ENCODE data around the gene TPCN2.

Gene TPCN2

GRCh38 chr11:69152733-69153421, 104.1 kb downstream of the TPCN2 start:
- DNase-seq (ENCODE audit: low read depth), result no peak

DNA sequence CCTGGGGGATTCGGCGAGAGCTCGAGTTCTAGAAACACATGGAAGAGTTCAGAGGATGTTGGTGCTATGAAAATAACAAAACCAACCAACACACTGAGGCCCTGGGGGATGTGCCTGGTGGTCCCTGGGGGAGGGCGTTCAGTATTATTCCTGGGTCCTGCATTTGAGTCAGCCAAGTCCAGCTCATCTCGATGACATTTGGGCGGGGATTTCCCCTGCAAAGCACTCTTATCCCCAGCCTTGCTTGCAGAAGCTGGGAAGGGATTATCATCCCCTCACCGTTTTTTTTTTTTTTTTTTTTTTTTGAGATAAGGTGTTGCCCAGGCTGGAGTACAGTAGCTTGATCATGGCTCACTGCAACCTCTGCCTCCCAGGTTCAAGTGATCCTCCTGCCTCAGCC, 104.9 kb downstream of the TPCN2 start:
- DNase-seq (ENCODE audit: low read depth), result no peak

- DNase-seq (ENCODE audit: low read depth), result no peak
These were observed 105.6 kb downstream of the TPCN2 start for GRCh38 chr11:69154211-69154913.

DNA sequence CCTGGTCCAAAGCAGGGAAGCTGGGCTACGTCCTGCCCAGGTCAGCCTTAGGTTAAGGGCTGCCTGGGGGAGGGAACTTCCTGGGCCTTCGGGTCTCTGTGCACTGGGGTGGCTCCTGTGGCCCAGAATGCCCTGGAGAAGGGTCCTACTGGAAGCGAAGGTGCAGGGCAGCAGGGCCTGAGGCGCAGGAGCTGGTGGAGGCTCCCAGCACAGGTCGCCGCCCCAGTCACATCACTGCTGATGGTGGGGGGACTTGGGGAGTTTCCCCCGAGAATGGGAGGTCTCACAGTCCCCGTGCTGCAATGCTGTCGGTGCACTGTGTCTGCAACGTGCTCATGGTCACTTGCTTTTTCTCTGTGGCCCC, 106.2 kb downstream of the TPCN2 start:
- DNase-seq (ENCODE audit: low read depth), result no peak

- no peak for DNase-seq (ENCODE audit: low read depth)
These were observed 106.8 kb downstream of the TPCN2 start, which contains the start of gene SMIM38 for GRCh38 chr11:69155302-69156234. Gene SMIM38, plus strand, starts transcription at chr11:69155935. Its CDS starts 1,912 bp downstream, at chr11:69157847.

DNA sequence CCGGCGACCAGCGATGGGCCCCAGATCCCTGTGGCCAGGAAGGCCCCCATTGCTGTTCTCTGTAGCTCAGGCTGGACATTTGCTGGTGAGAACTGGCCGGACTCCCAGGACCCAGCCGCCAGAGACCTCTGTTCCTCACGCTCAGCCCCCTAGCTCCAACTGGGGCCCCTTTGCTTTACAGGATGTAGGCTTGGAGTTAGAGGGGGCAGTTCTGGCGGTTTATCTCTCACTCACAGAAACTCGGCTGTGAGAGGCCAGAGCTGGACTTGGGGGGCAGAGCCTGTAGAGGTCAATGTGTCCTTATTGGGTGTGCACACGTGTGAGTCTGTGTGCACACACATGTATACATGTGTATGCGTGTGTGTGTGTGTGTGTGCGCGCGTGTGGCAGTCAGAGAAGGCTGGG, 107.5 kb downstream of the TPCN2 start:
- no peak for DNase-seq (ENCODE audit: low read depth)

DNA sequence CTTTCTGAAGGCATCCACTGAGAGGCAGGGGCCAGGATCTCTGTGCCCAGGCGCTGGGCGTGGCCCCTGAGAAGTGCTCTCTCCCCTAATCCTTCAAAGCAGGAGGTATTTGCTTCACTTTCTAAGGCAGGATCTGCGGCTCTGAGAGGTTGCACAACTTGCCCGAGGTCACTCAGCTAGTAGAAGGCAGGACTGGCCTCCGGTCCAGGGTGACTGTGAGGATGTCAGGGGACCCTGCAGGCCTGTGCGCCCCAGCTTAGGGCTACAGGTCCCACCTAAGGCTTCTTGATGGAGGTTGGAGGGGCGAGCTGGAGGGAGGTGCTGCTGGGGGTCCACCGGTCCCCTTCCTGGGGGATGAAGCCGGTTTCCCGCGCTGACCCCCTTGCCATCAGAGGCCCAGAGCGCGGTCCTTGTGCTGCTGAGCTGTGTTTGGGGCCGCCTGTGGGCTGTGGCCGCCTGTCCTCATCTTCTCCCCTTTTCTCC, 108.0 kb downstream of the TPCN2 start:
- no peak for DNase-seq (ENCODE audit: low read depth)

DNA sequence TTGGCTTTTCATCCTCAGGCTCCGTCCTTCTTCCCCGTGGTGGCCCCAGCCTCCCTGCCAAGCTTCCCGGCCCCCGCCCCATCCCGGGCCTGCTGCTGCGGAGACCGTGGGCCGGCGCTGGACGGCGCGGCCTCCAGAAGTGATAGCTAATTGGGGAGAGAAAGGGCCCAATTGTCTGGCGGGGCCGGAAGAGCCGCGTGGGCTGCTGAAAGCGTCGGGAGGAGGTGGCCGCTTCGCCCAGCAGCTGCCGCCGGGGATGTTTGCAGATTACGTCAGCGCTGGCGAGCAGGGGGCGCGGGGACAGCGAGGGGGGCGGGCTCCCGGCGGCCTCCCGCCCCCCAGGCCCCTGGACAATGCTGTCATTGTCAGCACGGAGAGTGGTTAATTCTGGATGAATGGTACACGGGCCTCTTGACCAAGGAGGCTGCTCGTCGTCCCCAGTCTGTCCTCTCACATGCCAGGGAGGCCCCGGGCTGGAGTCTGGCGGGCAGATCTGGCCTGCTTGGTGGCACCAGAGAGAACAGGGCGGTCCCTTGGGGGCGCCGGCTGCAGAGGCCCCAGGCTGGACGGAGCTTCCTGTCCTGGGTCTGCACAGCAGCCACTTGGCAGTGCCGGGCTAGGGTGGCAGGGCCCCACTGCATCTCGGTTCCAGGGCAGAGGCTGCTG, 108.6 kb downstream of the TPCN2 start:
- DNase-seq (ENCODE audit: low read depth), result no peak

DNA sequence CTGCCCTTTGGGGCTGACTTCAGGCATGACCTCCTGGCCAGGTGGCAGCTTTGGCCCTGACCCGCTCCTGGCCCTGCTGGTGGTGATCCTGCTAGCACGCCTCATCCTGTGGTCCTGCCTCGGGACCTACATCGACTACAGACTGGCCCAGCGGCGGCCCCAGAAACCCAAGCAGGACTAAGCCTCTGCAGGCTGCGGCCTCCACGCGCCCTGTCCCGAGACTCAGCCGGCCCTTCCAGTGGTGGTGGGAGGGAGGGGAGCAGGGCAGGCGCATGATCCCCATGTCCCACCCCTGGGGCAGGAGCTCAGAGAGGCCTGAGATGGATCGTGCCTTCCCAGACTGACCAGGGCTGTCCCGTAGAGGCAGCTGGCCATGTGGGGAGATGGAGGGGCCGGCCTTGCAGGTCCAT, 109.1 kb downstream of the TPCN2 start:
- DNase-seq (ENCODE audit: low read depth), result no peak

DNA sequence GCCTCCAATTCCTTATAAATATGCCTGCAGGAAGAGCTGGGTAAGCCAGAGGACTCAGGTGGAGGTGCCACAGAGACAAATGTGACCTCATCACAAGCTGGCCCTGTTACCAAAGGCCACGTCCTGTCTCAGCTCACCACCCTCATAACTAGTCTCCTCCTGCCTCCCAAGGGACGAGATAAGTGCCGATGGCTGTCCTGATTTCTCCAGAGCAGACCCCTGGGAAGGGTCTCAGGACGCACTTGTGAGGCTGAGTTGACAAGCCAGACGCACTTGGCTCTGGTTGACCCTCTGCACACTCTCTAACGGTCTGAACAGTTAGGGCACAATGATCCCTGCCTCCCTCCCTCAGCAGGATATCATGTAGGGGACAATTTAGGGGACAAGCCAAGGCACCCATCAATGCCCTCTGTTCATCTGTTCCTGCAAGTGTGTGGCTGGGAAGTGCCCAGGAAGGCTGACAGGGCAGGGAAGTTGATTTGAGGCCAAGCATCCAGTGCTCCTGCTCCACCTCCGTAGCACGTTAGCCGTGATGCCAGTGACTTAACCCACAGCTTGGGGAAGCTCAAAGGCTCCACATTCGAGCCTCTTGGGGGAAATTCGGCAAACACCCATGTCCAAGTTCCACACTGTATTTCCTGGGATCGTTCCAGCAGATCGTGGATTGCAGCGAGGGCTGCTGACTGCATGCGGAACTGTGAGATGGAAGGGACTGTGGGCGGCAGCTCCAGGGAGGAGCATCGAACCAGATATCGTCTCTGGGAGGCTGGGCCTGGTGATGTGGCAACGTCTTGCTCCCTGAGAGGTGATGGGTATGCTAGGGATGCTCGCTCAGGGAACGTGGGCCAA, 109.8 kb downstream of the TPCN2 start:
- no peak for DNase-seq (ENCODE audit: low read depth)

DNA sequence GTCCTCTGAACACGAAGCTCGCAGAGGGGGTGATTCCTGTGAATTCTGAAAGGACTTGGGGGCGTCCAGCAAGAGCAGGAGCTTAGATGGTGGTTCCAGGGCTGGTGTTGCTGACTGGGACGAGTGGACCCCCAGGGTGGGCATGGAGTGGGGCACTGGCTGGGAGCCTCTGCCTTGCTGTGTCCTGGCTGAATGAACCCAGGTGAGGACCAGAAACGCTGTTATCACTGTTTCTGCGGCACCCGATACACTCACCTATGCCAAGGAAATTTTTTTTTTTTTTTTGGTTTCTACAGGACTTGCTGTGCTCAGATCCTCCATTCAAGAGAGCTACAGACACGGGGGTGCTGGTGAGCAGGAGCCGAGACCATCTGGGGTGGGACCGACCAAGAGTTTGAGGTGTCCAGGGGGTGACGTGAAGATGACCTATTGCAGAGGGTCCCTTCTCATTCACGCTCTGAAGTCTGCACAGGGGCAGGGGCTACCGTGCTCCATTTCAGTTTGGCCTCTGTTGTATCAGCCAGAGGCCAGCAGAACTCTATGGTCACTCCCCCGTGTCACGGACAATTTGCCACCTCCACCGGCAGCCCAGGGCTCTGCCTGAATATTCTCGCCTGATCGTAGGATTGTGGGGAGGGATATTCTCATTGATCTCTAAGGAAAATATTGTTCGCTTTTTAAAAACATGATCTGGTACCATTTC, 110.6 kb downstream of the TPCN2 start:
- no peak for DNase-seq (ENCODE audit: low read depth)

GRCh38 chr11:69160296-69161116, 111.8 kb downstream of the TPCN2 start:
- no peak for DNase-seq (ENCODE audit: low read depth)

- no peak for DNase-seq (ENCODE audit: low read depth)
These were observed 112.3 kb downstream of the TPCN2 start for GRCh38 chr11:69161117-69161407.

- no peak for DNase-seq (ENCODE audit: low read depth)
These were observed 113.8 kb downstream of the TPCN2 start for GRCh38 chr11:69162505-69162904.

GRCh38 chr11:69163842-69164241, 115.1 kb downstream of the TPCN2 start:
- DNase-seq (ENCODE audit: low read depth), result no peak

- DNase-seq (ENCODE audit: low read depth), result no peak
These were observed 116.1 kb downstream of the TPCN2 start for GRCh38 chr11:69164824-69165223.

GRCh38 chr11:69165775-69166174, 117.0 kb downstream of the TPCN2 start:
- DNase-seq (ENCODE audit: low read depth), result no peak

- DNase-seq (ENCODE audit: low read depth), result peak; percentile 52
These were observed 117.7 kb downstream of the TPCN2 start for GRCh38 chr11:69166218-69167115.

Data from GM04504 (cell line).